Measurements from ENCODE around the gene SUPT20H. TPM values are rescaled to one million over a fixed set of nuclear protein-coding genes. Genes with fewer than 3 reads are reported as not detected.

SUPT20H gene
- total RNA-seq, 1 experiment from 2014 or later = 90.3 TPM

DNA sequence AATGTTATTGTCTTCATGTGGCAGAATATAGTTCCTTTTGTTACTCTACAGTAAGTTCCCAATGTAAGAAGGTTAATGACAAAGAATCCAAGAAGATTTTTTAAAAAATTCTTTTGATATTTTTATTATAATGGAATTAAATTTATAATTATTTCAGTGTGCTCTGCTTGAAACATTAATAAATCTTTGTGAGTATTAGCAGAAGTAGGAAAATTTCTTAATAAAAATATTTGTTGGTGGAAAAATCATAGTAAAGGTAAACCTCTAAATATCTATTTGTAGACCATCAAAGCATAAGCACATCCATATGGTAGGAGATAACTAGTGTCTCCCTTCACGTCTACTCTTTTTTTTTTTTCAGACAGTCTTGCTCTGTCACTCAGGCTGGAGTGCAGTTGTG, 41.7 kb upstream of the SUPT20H start:
- Mint-ChIP-seq H3K4me1 (ENCODE audit: insufficient read depth, unreplicated experiment) (peaks cover 2% of the 10 kb centered on the region), H3K36me3 (ENCODE audit: insufficient read depth, unreplicated experiment) (no peaks in the 10 kb centered on the region), H3K27me3 (ENCODE audit: insufficient read depth, unreplicated experiment) (no peaks in the 10 kb centered on the region), H3K4me3 (ENCODE audit: unreplicated experiment) (no peak overlapping the region), H3K27ac (ENCODE audit: low read depth, unreplicated experiment) (no peak overlapping the region), H3K9me3 (ENCODE audit: unreplicated experiment) (no peaks in the 10 kb centered on the region)
- no peak for DNase-seq (ENCODE audit: unreplicated experiment)
- ChIA-PET CTCF (interaction anchor here (0.7 to 0.8 kb wide), 3 partner anchors 10 to 1119 kb away, joined by 3 to 4 read pairs (median 3); no protein-coding TSS in a partner anchor), POLR2A (no interaction called here)
- TF ChIP-seq, protein P1, sequence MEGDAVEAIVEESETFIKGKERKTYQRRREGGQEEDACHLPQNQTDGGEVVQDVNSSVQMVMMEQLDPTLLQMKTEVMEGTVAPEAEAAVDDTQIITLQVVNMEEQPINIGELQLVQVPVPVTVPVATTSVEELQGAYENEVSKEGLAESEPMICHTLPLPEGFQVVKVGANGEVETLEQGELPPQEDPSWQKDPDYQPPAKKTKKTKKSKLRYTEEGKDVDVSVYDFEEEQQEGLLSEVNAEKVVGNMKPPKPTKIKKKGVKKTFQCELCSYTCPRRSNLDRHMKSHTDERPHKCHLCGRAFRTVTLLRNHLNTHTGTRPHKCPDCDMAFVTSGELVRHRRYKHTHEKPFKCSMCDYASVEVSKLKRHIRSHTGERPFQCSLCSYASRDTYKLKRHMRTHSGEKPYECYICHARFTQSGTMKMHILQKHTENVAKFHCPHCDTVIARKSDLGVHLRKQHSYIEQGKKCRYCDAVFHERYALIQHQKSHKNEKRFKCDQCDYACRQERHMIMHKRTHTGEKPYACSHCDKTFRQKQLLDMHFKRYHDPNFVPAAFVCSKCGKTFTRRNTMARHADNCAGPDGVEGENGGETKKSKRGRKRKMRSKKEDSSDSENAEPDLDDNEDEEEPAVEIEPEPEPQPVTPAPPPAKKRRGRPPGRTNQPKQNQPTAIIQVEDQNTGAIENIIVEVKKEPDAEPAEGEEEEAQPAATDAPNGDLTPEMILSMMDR (IDR thresholded peaks at IDR 0.05; ENCODE audit: unreplicated experiment) = no peak
- intact Hi-C loops (cut with micrococcal nuclease) = no loop called here
- BruUV-seq (replicated peaks) = no TSS peak

DNA sequence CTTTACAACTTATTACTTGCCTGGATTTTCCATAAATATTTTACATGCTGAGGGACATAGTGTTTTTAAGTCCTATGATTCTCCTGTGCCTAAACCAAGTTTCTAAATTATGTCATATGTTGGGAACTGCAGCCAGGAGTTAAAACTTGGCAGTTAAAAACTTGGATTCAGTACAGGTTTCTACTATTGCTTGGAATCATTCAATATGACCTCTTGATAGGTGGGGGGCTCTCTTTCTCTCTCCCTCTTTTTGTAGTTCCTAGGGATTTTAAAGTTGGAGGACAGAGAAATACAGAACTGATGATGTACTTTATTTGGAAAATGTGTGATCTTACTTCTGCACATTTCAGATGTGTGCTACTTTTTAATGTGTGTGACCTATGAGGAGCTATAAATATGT, 41.2 kb upstream of the SUPT20H start:
- ChIA-PET CTCF (interaction anchor here (0.6 to 0.8 kb wide), 2 partner anchors 508 to 517 kb away, joined by 3 read pairs; no protein-coding TSS in a partner anchor), POLR2A (no interaction called here)
- no peaks in the 10 kb centered on the region for H3K27me3 Mint-ChIP-seq (ENCODE audit: insufficient read depth, unreplicated experiment)
- no peak for DNase-seq (ENCODE audit: unreplicated experiment)
- no peak overlapping the region for H3K4me3 Mint-ChIP-seq (ENCODE audit: unreplicated experiment)
- BruUV-seq (replicated peaks) = no TSS peak
- no peak overlapping the region for H3K27ac Mint-ChIP-seq (ENCODE audit: low read depth, unreplicated experiment)
- H3K9me3 Mint-ChIP-seq (ENCODE audit: unreplicated experiment) = no peaks in the 10 kb centered on the region
- H3K4me1 Mint-ChIP-seq (ENCODE audit: insufficient read depth, unreplicated experiment) = no peaks in the 10 kb centered on the region
- intact Hi-C loops (cut with micrococcal nuclease) = no loop called here
- H3K36me3 Mint-ChIP-seq (ENCODE audit: insufficient read depth, unreplicated experiment) = no peaks in the 10 kb centered on the region
- TF ChIP-seq, protein P1 (IDR thresholded peaks at IDR 0.05; ENCODE audit: unreplicated experiment) = no peak

DNA sequence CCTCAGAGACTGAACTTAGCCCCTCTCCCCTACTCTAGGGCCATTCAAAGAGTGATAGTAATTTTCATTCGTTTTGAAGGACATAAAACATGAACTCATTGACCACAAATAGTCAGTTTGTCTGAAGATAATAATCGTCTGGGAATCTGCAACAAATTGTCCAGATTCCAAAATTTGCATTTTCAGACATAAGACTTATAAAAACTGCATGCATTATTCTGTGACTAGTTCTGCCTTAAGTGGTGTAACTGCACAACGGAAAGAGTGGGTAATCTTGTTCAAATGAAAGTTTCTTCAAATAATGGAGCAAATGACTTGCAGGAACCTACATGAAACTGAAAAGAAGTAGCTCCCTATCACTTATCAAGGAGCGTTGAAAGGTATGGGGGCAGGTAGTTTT, 37.6 kb upstream of the SUPT20H start:
- no peak overlapping the region for H3K27ac Mint-ChIP-seq (ENCODE audit: low read depth, unreplicated experiment)
- no peaks in the 10 kb centered on the region for H3K36me3 Mint-ChIP-seq (ENCODE audit: insufficient read depth, unreplicated experiment)
- CTCF ChIA-PET = interaction anchor here (1.0 kb wide), 1 partner anchor 24 kb away, joined by 3 read pairs; no protein-coding TSS in a partner anchor
- no peaks in the 10 kb centered on the region for H3K9me3 Mint-ChIP-seq (ENCODE audit: unreplicated experiment)
- intact Hi-C loops (cut with micrococcal nuclease) = no loop called here
- no peaks in the 10 kb centered on the region for H3K27me3 Mint-ChIP-seq (ENCODE audit: insufficient read depth, unreplicated experiment)
- no peak for DNase-seq (ENCODE audit: unreplicated experiment)
- POLR2A ChIA-PET = no interaction called here
- H3K4me3 Mint-ChIP-seq (ENCODE audit: unreplicated experiment) = no peak overlapping the region
- no peaks in the 10 kb centered on the region for H3K4me1 Mint-ChIP-seq (ENCODE audit: insufficient read depth, unreplicated experiment)
- no TSS peak for BruUV-seq (replicated peaks)
- TF ChIP-seq, protein P1 (IDR thresholded peaks at IDR 0.05; ENCODE audit: unreplicated experiment) = no peak

DNA sequence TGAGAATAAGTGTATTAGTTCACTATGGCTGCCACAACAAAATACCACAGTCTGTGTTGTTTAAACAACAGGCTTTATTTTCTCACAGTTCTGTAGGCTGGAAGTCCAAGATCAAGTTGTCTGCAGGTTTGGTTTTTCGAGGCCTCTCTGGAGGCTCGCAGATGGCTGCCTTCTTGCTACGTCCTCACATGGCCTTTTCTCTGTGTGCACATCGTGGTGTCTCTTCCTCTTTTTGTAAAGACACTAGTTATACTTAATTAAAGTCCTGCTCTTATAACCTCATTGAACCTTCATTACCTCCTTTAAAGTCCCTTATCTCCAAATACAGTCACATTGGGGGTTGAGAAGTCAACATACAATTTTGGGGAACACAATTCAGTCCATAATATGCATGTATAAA, 35.4 kb upstream of the SUPT20H start:
- Mint-ChIP-seq H3K9me3 (ENCODE audit: unreplicated experiment) (no peaks in the 10 kb centered on the region), H3K27me3 (ENCODE audit: insufficient read depth, unreplicated experiment) (no peaks in the 10 kb centered on the region), H3K27ac (ENCODE audit: low read depth, unreplicated experiment) (no peak overlapping the region), H3K4me1 (ENCODE audit: insufficient read depth, unreplicated experiment) (no peaks in the 10 kb centered on the region), H3K4me3 (ENCODE audit: unreplicated experiment) (no peak overlapping the region), H3K36me3 (ENCODE audit: insufficient read depth, unreplicated experiment) (no peaks in the 10 kb centered on the region)
- ChIA-PET CTCF (interaction anchor here (0.7 to 1.6 kb wide), 4 partner anchors 14 to 1668 kb away, joined by 3 to 4 read pairs (median 3); no protein-coding TSS in a partner anchor), POLR2A (no interaction called here)
- no TSS peak for BruUV-seq (replicated peaks)
- TF ChIP-seq, protein P1 (IDR thresholded peaks at IDR 0.05; ENCODE audit: unreplicated experiment) = no peak
- no peak for DNase-seq (ENCODE audit: unreplicated experiment)
- intact Hi-C loops (cut with micrococcal nuclease) = no loop called here

Data from MCF 10A (cell line).